ENCODE measurements around the gene EEF1G.
A peak's percentile ranks its signal among the peaks of the same experiment; 100 is the strongest.

Gene EEF1G

GRCh38 chr11:62538470-62539237, 35.0 kb downstream of the EEF1G start:
- no peak for DNase-seq

GRCh38 chr11:62536301-62536957, 37.3 kb downstream of the EEF1G start:
- no peak for DNase-seq

GRCh38 chr11:62535802-62536201, 37.9 kb downstream of the EEF1G start:
- DNase-seq: no peak

- DNase-seq: no peak
These were observed 38.7 kb downstream of the EEF1G start for GRCh38 chr11:62534779-62535545.

GRCh38 chr11:62532096-62532495, 41.6 kb downstream of the EEF1G start:
- no peak for DNase-seq

- no peak for DNase-seq
These were observed 56.8 kb downstream of the EEF1G start for GRCh38 chr11:62516736-62517371.

GRCh38 chr11:62514151-62514550, 59.5 kb downstream of the EEF1G start:
- DNase-seq: peak in 1 of 2 experiments; percentile 10

GRCh38 chr11:62513626-62514025, 60.1 kb downstream of the EEF1G start:
- no peak for DNase-seq

- no peak for DNase-seq
These were observed 60.7 kb downstream of the EEF1G start for GRCh38 chr11:62512961-62513360.

Measured in activated CD4-positive, alpha-beta T cell treated with anti-CD3 and anti-CD28 coated beads, Interleukin-2, amount 50 U/mL, for 48 hours (primary cell).